G401.6 (cell line): ENCODE data around the gene PNPLA2.

Experiments
- FAIRE-seq: peaks from 2 replicates; lab custom pipeline; 2012; peaks lifted over from hg19 to GRCh38; lab: Jason Lieb, UNC

The PNPLA2 gene

GRCh38 chr11:831118-831864 is 12.6 kb downstream of the PNPLA2 start:
- no peak for FAIRE-seq

GRCh38 chr11:831961-832528 is 13.3 kb downstream of the PNPLA2 start:
- no peak for FAIRE-seq

DNA sequence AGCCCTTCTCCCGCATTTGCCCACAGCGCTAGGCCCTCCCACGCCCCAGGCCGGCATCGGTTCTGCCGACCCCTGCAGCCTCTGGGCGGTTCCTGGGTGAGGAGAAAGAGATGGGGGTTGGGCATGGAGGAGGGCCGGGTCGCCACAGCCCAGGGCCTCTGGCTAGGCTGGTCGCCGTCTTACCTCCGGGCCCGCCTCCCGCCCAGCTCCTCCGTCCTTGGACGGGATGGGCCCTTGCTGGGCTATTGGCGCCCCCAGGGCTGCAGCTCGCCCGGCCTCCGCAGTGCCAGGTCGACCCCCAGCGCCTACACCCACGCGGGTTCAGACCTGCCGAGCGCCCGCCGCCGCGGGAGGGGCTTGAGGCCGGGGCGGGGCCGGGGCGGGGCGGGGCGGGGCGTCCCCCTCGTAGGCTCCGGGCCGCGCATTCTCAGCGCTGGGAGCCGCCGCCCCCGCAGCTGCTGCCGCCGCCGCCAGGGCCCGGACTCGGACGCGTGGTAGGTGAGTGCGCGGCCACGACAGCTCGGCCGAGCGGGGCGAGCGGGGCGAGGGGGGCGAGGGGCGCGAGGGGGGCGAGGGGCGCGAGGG is 13.9 kb downstream of the PNPLA2 start, which contains the start of gene CD151:
CD151 (plus strand) TSS at position 424 of the 585 bp plus-strand sequence. CDS start 3,118 bp downstream, outside the sequence.
- FAIRE-seq = no peak

- no peak for FAIRE-seq
These were observed 14.5 kb downstream of the PNPLA2 start for GRCh38 chr11:833114-833791.

GRCh38 chr11:833849-834311 is 15.2 kb downstream of the PNPLA2 start:
- FAIRE-seq = peak; percentile 19

- no peak for FAIRE-seq
These were observed 15.9 kb downstream of the PNPLA2 start for GRCh38 chr11:834371-835316.

DNA sequence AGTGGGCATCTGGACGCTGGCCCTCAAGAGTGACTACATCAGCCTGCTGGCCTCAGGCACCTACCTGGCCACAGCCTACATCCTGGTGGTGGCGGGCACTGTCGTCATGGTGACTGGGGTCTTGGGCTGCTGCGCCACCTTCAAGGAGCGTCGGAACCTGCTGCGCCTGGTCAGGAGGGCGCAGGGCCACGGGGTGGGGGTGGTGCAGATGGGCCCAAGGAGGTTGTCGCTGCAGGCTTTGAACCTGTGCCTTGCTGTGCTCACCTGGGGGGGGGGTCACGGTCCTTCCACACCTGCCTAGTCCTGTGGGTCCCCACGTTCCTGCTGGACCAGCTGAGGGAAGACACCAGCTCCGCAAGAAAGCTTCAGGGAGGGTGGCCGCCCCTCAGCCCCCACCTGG is 17.6 kb downstream of the PNPLA2 start:
- no peak for FAIRE-seq

GRCh38 chr11:836700-837099 is 18.0 kb downstream of the PNPLA2 start:
- FAIRE-seq = no peak

GRCh38 chr11:837189-837989 is 18.7 kb downstream of the PNPLA2 start:
- no peak for FAIRE-seq

GRCh38 chr11:837990-838307 is 19.2 kb downstream of the PNPLA2 start:
- no peak for FAIRE-seq

DNA sequence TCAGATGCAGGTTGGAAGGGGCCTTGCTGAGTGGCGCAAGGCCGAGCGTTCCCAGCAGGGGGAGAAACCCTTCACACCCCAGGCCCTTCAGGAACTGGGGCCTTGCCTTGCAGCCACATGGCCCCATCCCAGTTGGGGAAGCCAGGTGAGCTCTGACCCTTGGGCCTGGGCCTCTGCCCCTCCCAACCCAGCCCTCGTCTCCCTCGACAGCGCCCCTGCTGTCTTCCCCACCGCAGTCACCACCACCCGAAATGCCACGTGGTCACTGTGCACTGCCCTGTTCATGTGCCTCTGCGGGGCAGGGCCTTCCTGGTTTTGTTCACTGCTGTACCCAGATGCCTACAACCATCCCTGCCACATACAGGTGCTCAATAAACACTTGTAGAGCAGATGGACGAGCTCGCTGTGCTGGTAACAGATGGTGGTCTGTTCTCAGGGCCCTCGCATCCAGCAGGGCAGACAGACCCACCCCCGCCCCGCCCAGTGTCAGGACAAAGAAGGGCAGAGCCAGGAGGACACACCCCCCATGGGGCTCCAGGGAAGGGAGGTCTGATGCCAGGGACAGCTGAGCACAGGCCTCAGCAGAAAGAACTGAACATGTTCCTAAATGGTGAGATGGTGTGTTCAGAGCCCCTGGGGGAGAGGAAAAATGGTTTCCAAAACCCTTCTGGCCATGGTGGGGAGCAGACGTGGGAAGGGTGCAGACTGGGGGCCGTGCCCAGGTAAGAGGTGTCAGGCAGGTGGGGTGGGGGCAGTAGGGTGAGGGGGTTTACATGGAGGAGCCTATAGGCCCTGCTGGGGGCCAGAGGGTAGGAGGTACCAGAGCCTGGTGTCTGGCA is 19.9 kb downstream of the PNPLA2 start:
- no peak for FAIRE-seq

DNA sequence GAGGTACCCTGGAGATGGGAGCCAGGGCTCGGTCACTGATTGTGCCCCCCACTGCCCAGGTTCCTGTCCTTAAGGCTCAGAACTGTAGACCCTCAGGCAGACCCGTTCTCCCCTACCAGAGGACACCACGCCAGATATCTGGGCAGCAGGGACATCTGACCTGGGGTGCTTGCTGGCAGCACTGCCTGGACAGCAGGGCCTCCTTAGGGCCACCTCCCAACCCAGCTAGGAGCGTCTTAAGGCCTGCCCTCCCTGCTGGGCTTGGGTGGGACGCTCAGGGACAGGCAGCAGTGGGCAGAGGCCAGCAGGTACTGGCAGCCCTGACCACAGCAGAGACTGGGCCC is 20.5 kb downstream of the PNPLA2 start:
- no peak for FAIRE-seq

GRCh38 chr11:839875-840617 is 21.3 kb downstream of the PNPLA2 start:
- no peak for FAIRE-seq

DNA sequence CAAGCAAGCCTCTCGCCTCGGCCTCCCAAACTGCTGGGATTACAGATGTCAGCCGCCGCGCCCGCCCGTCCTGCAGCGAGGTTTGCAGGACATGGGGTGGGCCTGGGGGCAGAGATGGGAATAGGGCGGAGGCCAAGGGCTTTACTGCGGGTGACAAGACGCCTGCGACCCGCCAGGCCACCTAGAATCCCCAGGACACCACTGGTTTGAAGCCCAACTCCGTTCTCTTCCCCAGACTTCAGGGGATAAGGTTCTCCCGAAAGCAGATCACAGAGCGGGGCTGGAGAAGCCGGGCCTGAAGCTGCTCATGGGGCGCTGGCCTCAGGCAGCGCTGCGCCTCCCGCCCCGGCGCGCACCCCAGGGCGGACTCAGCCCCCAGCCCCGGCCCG is 23.3 kb downstream of the PNPLA2 start:
- no peak for FAIRE-seq

DNA sequence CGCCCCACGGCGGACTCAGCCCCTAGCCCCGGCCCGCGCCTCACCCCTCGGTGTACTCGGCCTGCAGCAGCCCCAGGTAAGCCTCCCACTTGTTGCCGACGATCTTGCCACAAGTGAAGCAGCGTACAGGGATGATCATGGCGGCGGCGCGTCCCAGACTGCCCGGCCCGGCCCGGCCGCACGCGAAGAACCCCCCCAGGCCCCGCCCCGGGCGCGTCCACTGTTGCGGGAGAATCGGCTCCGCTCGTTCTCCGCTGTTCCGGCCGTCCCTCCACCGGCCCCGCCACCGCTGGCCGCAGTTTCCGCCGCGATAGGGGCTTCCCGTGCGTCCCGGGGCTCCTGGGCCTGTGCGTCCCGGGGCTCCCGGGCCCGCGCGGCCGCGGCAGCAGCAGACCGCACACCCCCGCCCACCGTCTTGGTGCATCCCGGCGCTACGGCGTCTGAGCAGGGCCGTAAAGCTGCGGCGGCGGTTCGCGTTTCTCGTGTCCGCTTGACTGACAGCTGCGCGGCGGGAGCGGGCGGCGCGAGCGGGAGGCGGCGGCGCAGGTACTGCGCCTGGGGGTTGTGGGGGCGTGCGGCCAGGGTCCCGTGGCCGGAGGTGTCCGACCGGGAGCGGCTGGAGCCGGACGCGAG is 23.8 kb downstream of the PNPLA2 start, which contains the start of the genes POLR2L and TSPAN4:
POLR2L (minus strand) TSS at position 160 of the 633 bp plus-strand sequence; CDS start at position 139, 21 bp downstream.
TSPAN4 (plus strand) TSS at position 483 of the 633 bp plus-strand sequence. CDS start 7,453 bp downstream, outside the sequence.
- FAIRE-seq = no peak

DNA sequence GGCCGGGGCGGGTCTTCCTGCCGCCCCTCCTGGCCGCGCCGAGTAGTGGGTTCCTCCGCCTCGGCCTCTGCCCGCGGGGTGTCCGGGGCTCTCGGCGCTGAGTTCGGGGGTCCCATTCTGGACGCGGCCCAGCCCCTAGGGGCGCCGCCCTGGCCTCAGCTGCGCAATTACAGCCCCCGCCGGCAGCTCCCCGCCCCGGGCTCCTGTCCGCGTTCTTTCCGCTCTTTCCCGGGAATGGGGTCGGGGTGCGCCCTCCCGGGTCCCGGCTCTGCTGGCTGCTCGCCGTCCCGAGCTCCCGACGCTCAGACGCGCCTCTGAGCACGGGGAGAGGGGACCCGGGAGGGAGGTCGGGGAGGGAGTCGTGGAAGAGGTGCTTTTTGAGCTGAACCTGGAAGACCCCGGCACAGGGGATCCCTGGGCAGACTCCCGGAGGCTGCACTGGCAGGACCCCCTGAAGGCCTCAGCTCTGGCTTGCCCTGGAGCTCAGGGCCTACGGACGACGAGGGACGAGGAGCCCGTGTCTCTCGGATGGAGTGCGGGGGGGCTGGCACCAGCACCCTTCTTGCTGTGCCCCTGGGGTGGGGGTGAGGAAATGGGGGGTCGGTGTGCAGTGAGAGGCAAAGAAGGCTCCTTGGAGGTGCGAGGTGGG is 24.5 kb downstream of the PNPLA2 start:
- no peak for FAIRE-seq

DNA sequence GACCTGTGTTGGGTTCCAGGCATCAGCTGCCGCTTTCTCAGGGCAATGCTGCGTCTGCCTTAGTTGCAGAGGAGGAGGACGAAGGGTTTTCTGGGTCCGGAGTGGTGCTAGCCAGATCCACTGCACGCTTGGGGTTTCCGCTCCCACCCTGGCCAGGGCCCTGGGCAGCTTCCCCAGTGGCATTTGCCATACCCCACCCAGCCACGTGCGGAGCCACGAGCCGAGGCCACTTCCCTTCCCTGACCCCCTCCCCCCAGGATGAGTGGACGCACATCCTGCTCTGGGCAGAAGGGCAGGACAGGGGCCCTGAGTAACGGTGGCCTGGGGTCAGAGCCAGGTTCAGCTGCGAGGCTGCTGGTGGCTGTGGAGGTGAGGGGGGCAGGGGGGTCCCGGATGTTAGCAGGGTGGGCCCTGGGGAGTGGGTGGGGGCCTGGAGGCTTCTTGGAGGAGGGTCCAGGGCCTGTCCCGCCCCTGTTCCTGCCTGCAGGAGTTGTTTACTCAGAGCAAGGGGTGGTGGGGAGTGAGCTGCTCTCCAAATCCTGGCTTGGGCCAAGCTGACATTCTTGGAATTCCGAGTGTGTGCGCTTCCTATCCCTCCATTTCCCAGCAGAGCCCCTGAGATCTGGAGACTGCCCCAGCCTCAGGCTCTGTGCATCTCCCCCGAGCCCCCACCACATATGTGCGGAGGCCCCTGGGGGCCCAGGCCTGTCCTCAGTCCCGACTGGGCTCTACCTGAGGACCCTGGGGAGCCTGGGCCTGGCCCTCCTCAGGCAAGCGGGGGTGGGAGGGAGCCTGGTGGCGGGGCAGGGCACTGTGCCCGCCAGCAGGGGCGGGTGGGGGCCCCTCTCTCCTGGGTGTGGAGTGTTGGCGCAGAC is 25.3 kb downstream of the PNPLA2 start:
- peak; percentile 93 for FAIRE-seq
